NCI-H2227 treated with DMSO at 0.1 percent for 48 hours (cell line): ENCODE data around the gene PIEZO2.
"Not testable (repeated sequence)": the region's sequence is repeated elsewhere in the genome, so short reads cannot be mapped to it uniquely, and the experiment has no call there.

Experiments used
- DNase-seq: peaks from one replicate; lab custom pipeline; 2025; lab: John Stamatoyannopoulos, UW

PIEZO2 gene

GRCh38 chr18:10894501-10894900 is 254.9 kb downstream of the PIEZO2 start:
- no peak for DNase-seq

GRCh38 chr18:10893761-10894160 is 255.6 kb downstream of the PIEZO2 start:
- DNase-seq: no peak

- DNase-seq: no peak
These were observed 256.2 kb downstream of the PIEZO2 start for GRCh38 chr18:10893196-10893595.

GRCh38 chr18:10892786-10893185 is 256.6 kb downstream of the PIEZO2 start:
- no peak for DNase-seq

- no peak for DNase-seq
These were observed 259.3 kb downstream of the PIEZO2 start for GRCh38 chr18:10890022-10890421.

GRCh38 chr18:10878703-10879102 is 270.7 kb downstream of the PIEZO2 start:
- DNase-seq: no peak

GRCh38 chr18:10877987-10878386 is 271.4 kb downstream of the PIEZO2 start:
- no peak for DNase-seq

- no peak for DNase-seq
These were observed 273.6 kb downstream of the PIEZO2 start for GRCh38 chr18:10875811-10876210.

- no peak for DNase-seq
These were observed 277.1 kb downstream of the PIEZO2 start for GRCh38 chr18:10872304-10872703.

- DNase-seq: no peak
These were observed 284.6 kb downstream of the PIEZO2 start for GRCh38 chr18:10864722-10865121.

GRCh38 chr18:10863026-10863425 is 286.3 kb downstream of the PIEZO2 start:
- no peak for DNase-seq

GRCh38 chr18:10860928-10861327 is 288.4 kb downstream of the PIEZO2 start:
- DNase-seq: no peak

- DNase-seq: no peak
These were observed 289.0 kb downstream of the PIEZO2 start for GRCh38 chr18:10860382-10860781.

- DNase-seq: no peak
These were observed 290.9 kb downstream of the PIEZO2 start for GRCh38 chr18:10858477-10858876.

- no peak for DNase-seq
These were observed 293.2 kb downstream of the PIEZO2 start for GRCh38 chr18:10856132-10856531.

GRCh38 chr18:10852385-10853303 is 296.7 kb downstream of the PIEZO2 start:
- no peak for DNase-seq

- peak; percentile 23 for DNase-seq
These were observed 297.5 kb downstream of the PIEZO2 start for GRCh38 chr18:10851824-10852319.

GRCh38 chr18:10850840-10851239 is 298.5 kb downstream of the PIEZO2 start:
- DNase-seq: no peak

- DNase-seq: no peak
These were observed 299.2 kb downstream of the PIEZO2 start for GRCh38 chr18:10850216-10850615.

GRCh38 chr18:10847907-10848306 is 301.5 kb downstream of the PIEZO2 start:
- DNase-seq: no peak

GRCh38 chr18:10847408-10847790 is 302.0 kb downstream of the PIEZO2 start:
- no peak for DNase-seq

- no peak for DNase-seq
These were observed 302.5 kb downstream of the PIEZO2 start for GRCh38 chr18:10846657-10847407.

- DNase-seq: not testable (repeated sequence)
These were observed 303.3 kb downstream of the PIEZO2 start for GRCh38 chr18:10846035-10846434.
